ENCODE data around the gene MVD. TPM values are rescaled to one million over a fixed set of nuclear protein-coding genes. Genes with fewer than 3 reads are reported as not detected.

MVD gene
- total RNA-seq, 4 donors from 2014 or later = 32.7 to 49.4 (median 39.9) TPM

- H3K4me3 ChIP-seq = no peak overlapping the region
- H3K27me3 ChIP-seq = no peaks in the 10 kb centered on the region
- H3K36me3 ChIP-seq = peaks cover 0 to 13% (median 0%) of the 10 kb centered on the region in 3 donors
- peak in 1 of 2 donors; percentile 19 for TF ChIP-seq EP300 (IDR thresholded peaks at IDR 0.05)
- TF ChIP-seq CTCF (IDR thresholded peaks at IDR 0.05) = no peak
- no peak for DNase-seq (ENCODE audit: low spot score in 2 of 2)
- no peaks in the 10 kb centered on the region for H3K9me3 ChIP-seq
- 68 to 72% methylated on average over 4 of the region's 4 CpGs for WGBS, 2 donors
- peaks cover 0 to 27% (median 10%) of the 10 kb centered on the region in 4 donors for H3K4me1 ChIP-seq
- H3K27ac ChIP-seq = no peak overlapping the region
Measured at GRCh38 chr16:88665148-88665547, 2.3 kb upstream of the MVD start.

- TF ChIP-seq POLR2A (IDR thresholded peaks at IDR 0.05) = no peak
- no peak for TF ChIP-seq CTCF (IDR thresholded peaks at IDR 0.05)
- no peak for TF ChIP-seq EP300 (IDR thresholded peaks at IDR 0.05)
- no peak for DNase-seq (ENCODE audit: low spot score in 2 of 2)
- 1 to 4% methylated on average over 24 to 41 of the region's 49 CpGs for WGBS, 2 donors
- peaks cover 0 to 21% (median 0%) of the 10 kb centered on the region in 3 donors for H3K36me3 ChIP-seq
- H3K4me3 ChIP-seq = peak overlapping the region; percentile 76 to 88 (median 82)
- H3K4me1 ChIP-seq = peaks cover 0 to 27% (median 10%) of the 10 kb centered on the region in 4 donors
- H3K27me3 ChIP-seq = no peaks in the 10 kb centered on the region
- H3K9me3 ChIP-seq = no peaks in the 10 kb centered on the region
- peak overlapping the region; percentile 75 to 94 (median 91) for H3K27ac ChIP-seq
Measured at GRCh38 chr16:88662222-88662842, 559 bp downstream of the MVD start.

- H3K27ac ChIP-seq = no peak overlapping the region
- no peaks in the 10 kb centered on the region for H3K27me3 ChIP-seq
- no peak for TF ChIP-seq CTCF (IDR thresholded peaks at IDR 0.05)
- no peak for TF ChIP-seq EP300 (IDR thresholded peaks at IDR 0.05)
- TF ChIP-seq POLR2A (IDR thresholded peaks at IDR 0.05) = no peak
- no peaks in the 10 kb centered on the region for H3K9me3 ChIP-seq
- 80 to 90% methylated on average over 10 of the region's 10 CpGs for WGBS, 2 donors
- no peak overlapping the region for H3K4me3 ChIP-seq
- H3K4me1 ChIP-seq = peaks cover 0 to 27% (median 10%) of the 10 kb centered on the region in 4 donors
- no peak for DNase-seq (ENCODE audit: low spot score in 2 of 2)
- H3K36me3 ChIP-seq = peaks cover 0 to 29% (median 0%) of the 10 kb centered on the region in 3 donors
Measured at GRCh38 chr16:88661468-88661867, 1.4 kb downstream of the MVD start.

- no peak for DNase-seq (ENCODE audit: low spot score in 2 of 2)
- 94% methylated on average over 23 to 25 of the region's 25 CpGs for WGBS, 2 donors
Measured at GRCh38 chr16:88659160-88659559, 3.7 kb downstream of the MVD start.

More at GRCh38 chr16:88659160-88659559, 3.7 kb downstream of the MVD start:
- Histone ChIP-seq H3K9me3 (no peaks in the 10 kb centered on the region), H3K36me3 (peaks cover 0 to 52% (median 6%) of the 10 kb centered on the region in 3 donors), H3K27ac (no peak overlapping the region), H3K27me3 (no peaks in the 10 kb centered on the region), H3K4me1 (peaks cover 0 to 20% (median 9%) of the 10 kb centered on the region in 4 donors), H3K4me3 (no peak overlapping the region)
- no peak for TF ChIP-seq POLR2A (IDR thresholded peaks at IDR 0.05)
- TF ChIP-seq CTCF (IDR thresholded peaks at IDR 0.05) = no peak
- no peak for TF ChIP-seq EP300 (IDR thresholded peaks at IDR 0.05)

Data from tibial nerve (tissue), 4 donors.